ENCODE measurements around the gene ACP4.

DNA sequence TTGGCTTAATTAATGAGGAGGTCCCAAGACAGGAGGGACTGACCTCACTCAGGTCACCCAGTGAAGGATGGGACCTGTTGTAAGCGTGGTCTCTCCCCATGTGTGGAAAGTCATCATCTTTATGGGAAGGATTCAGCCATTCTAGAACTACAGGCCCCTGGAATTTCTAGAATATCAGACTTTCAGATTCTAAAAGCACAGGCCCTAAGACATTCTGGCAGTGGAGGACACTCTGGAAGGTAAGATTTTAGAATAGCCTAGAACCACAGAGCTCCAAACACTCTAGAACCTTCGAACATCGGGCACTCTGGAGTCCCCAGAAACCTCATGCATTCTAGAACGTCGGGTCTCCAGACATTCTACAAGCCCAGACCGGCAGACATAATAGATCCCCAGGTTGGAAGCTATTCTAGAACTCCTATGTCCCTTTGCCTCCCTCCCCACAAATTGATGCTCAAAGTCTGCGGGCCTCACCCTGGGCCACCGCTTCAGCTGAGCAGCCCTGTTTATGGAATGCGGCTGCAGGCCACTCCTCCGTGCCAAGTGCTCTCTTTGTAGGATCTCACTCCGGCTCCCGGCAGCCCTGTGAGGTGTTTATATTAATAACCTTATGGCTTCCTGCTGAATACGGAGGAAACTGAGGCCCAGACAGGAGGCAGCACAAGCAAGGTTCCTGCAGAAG lies 45.0 kb downstream of the ACP4 start:
- TF ChIP-seq, protein P1, sequence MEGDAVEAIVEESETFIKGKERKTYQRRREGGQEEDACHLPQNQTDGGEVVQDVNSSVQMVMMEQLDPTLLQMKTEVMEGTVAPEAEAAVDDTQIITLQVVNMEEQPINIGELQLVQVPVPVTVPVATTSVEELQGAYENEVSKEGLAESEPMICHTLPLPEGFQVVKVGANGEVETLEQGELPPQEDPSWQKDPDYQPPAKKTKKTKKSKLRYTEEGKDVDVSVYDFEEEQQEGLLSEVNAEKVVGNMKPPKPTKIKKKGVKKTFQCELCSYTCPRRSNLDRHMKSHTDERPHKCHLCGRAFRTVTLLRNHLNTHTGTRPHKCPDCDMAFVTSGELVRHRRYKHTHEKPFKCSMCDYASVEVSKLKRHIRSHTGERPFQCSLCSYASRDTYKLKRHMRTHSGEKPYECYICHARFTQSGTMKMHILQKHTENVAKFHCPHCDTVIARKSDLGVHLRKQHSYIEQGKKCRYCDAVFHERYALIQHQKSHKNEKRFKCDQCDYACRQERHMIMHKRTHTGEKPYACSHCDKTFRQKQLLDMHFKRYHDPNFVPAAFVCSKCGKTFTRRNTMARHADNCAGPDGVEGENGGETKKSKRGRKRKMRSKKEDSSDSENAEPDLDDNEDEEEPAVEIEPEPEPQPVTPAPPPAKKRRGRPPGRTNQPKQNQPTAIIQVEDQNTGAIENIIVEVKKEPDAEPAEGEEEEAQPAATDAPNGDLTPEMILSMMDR (IDR thresholded peaks at IDR 0.05; ENCODE audit: low read depth, low read length): no peak
- TF ChIP-seq EZH2phosphoT487 (IDR thresholded peaks at IDR 0.05; ENCODE audit: low read depth): no peak

Data from OCI-LY3 (cell line).